Breast epithelium (tissue), 3 donors: ENCODE data around the gene SLC10A6.

Experiments used
- POLR2A ChIP-seq: fragments of 450-650 bp; IDR thresholded peaks from one replicate; pipeline ENCODE4 v1.6.1; 2016; ENCODE audit warnings: antibody characterized with exemption, mild to moderate bottlenecking, moderate library complexity
- POLR2AphosphoS5 ChIP-seq, 3 donors: sonication (generic); formaldehyde crosslinking; IDR thresholded peaks; one replicate each; pipeline ENCODE4 v1.6.1; 2017; ENCODE audit warnings: antibody characterized with exemption in 3 of 3
- TF ChIP-seq, protein P1 (sequence below), 3 donors: fragments of 450-650 bp; IDR thresholded peaks; one replicate each; pipeline ENCODE4 v1.5.1; 2016 to 2017; ENCODE audit warnings: antibody characterized with exemption in 3 of 3, mild to moderate bottlenecking in 3 of 3, moderate library complexity in 3 of 3

DNA sequence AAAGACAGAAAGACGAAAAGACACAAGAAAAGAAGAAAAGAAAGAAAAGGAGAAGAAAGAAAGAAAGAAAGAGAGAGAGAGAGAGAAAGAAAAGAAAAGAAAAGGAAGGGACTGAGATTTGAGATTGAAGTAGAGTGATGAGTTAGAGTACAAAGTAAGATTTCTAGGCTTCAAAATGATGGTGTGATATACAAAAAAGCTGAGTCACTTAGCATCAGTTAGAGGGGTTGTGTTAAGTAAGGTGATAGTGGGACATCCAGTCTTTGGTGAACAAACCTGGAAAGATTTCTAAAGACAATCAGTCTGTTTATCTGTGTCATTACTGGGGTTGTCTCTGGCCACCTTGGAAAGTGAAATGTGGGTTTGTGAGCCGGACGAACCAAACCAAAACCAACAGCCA, 13.5 kb downstream of the SLC10A6 start:
- TF ChIP-seq, protein P1, sequence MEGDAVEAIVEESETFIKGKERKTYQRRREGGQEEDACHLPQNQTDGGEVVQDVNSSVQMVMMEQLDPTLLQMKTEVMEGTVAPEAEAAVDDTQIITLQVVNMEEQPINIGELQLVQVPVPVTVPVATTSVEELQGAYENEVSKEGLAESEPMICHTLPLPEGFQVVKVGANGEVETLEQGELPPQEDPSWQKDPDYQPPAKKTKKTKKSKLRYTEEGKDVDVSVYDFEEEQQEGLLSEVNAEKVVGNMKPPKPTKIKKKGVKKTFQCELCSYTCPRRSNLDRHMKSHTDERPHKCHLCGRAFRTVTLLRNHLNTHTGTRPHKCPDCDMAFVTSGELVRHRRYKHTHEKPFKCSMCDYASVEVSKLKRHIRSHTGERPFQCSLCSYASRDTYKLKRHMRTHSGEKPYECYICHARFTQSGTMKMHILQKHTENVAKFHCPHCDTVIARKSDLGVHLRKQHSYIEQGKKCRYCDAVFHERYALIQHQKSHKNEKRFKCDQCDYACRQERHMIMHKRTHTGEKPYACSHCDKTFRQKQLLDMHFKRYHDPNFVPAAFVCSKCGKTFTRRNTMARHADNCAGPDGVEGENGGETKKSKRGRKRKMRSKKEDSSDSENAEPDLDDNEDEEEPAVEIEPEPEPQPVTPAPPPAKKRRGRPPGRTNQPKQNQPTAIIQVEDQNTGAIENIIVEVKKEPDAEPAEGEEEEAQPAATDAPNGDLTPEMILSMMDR (IDR thresholded peaks at IDR 0.05) = no peak
- TF ChIP-seq POLR2A (no peak), POLR2AphosphoS5 (IDR thresholded peaks at IDR 0.05) (no peak)
